ENCODE data around the gene THOP1. TPM values are rescaled to one million over a fixed set of nuclear protein-coding genes. Genes with fewer than 3 reads are reported as not detected.

THOP1 gene
- total RNA-seq, 1 experiment from 2014 or later = 88.2 TPM

DNA sequence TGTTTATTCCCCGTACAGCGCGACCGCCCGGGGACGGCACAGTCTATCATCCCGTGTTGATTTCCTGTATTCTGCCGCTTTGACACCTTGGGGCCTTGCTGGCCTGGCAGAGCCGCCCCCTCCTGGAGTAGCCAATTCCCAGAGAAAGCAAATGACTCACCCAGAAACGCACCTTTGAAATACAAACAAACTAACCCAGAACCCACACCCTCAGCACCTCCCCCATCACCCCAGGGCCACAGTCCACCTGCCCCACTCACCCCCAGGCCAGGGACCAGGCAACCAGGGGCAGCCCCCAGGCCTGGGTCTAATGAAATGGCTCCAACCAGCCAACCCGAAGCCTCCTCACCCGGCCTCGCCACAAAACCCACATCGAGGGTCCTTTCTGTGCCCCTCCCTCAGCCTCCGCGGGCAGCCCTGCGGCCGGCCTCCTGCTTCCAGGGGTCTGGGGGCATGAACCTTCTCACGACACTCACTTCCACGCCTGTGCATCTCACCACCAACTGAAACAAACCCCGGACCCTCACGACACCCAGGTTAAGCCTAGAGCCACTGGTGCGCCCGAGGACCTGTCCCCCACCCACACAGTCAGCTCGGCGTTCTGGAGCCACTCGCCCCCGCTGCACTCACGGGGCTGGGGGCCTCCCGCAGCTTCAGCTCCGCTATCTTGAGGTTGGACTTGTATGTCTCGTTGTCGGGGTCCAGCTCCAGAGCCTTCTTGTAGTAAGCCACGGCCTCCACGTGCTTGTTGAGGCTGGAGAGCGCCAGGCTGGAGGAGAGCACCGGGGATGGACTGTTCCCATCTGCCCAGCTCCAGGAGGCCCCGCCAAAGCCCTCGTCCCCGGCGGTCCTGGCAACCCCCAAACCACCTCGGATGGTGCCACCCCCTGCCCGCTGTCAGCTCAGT lies 23.2 kb upstream of the THOP1 start:
- DNase-seq (ENCODE audit: extremely low read depth, low read depth) = no peak

GRCh38 chr19:2762783-2763496 lies 22.4 kb upstream of the THOP1 start:
- no peak for DNase-seq (ENCODE audit: extremely low read depth, low read depth)

- no peak for DNase-seq (ENCODE audit: extremely low read depth, low read depth)
Measured at GRCh38 chr19:2763687-2764086, 21.6 kb upstream of the THOP1 start.

DNA sequence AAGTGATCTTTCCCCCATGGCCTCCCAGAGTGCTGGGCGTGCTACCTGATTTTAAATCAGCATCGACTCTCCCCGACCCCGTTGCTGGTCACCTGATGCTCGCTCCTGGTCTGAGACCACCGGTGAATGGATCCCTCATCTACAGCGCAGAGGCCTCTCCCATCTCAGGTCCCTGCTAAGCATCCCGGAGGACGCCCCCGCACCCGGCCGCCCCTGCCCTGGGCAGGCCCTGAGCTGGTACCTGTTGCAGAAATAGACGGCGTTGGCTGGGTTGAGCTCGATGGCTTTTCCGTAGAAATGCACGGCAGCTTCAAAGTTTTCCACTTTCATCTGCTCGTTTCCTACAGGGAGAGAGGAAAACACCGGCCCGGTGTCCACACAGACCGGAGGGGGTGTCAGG lies 20.4 kb upstream of the THOP1 start:
- DNase-seq (ENCODE audit: extremely low read depth, low read depth) = no peak

DNA sequence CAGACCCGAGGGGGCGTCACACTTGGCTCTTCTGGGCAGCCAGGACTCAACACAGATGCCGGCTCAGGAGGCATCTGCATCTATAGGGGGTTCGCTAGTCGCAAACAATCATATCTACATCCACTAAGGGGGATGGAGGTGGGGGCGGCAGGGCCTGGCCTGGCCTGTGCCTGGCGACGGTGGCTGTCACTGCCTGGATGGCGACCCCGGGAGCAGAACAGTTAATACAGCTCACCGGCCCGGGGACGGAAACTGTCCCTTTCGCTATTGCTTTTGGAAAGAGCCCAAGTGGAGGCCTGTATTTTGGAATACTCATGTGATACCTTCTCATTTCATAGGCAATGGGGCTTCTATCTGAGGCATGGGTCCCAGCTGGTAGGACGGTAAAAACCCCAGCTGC lies 19.9 kb upstream of the THOP1 start:
- no peak for DNase-seq (ENCODE audit: extremely low read depth, low read depth)

GRCh38 chr19:2766594-2767372 lies 18.5 kb upstream of the THOP1 start:
- DNase-seq (ENCODE audit: extremely low read depth, low read depth) = no peak

DNA sequence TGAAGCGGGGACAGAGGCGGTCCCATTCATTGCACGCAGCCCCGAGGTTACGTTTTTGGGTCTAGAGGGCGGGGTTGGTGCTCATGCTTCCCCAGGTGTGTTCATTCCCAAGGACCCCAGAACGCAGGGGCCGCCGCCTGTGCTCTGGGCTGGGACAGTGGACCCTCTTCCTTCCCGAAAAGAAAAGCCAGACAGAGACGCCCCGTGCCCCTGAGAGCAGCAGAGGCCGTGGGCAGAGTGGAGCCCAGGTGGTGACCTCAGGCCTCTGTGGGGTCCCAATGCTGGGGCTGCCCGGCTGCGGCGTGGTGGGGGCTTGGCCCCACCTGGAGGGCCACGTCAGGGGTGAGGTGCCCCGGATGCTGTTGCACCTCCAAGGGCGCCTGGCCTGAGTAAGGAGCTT lies 17.6 kb upstream of the THOP1 start:
- no peak for DNase-seq (ENCODE audit: extremely low read depth, low read depth)

GRCh38 chr19:2768365-2769132 lies 16.8 kb upstream of the THOP1 start:
- no peak for DNase-seq (ENCODE audit: extremely low read depth, low read depth)

GRCh38 chr19:2769218-2769617 lies 16.1 kb upstream of the THOP1 start:
- DNase-seq (ENCODE audit: extremely low read depth, low read depth) = no peak

GRCh38 chr19:2770055-2771013 lies 15.0 kb upstream of the THOP1 start:
- no peak for DNase-seq (ENCODE audit: extremely low read depth, low read depth)

GRCh38 chr19:2771786-2772674 lies 13.3 kb upstream of the THOP1 start:
- no peak for DNase-seq (ENCODE audit: extremely low read depth, low read depth)

DNA sequence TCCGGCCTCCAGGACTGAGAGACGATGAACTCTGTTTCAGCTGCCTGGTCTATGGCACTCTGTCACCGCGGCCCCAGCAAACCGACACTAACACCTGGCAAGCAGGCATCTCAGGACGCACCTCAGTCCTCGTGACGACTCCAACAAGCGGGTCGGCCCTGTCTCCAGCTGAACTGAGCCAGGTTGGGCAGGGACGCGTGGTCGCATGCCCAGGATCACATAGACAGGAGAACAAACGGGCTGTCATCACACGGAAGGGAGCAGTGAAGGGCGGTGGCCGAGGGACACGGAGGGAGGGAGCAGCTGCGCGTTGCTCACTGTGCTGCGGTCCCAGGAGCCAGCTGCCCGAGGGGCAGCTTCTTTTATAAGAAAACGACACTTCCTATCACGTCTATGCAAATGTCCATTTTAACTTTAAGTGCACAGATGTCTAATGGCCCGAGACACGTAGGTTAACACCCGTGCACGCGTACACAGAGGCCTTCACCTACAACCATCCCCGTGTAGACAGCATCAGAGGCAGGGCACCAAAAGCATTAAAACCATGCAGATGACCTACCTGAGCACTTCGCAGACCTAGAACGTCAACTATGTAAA lies 11.1 kb upstream of the THOP1 start:
- no peak for DNase-seq (ENCODE audit: extremely low read depth, low read depth)

GRCh38 chr19:2774953-2775555 lies 10.2 kb upstream of the THOP1 start:
- no peak for DNase-seq (ENCODE audit: extremely low read depth, low read depth)

GRCh38 chr19:2775556-2776430 lies 9.5 kb upstream of the THOP1 start:
- DNase-seq (ENCODE audit: extremely low read depth, low read depth) = no peak

GRCh38 chr19:2777952-2778683 lies 7.2 kb upstream of the THOP1 start:
- no peak for DNase-seq (ENCODE audit: extremely low read depth, low read depth)
